Activated CD4-positive, alpha-beta T cell treated with anti-CD3 and anti-CD28 coated beads, Interleukin-2, amount 10 ng/mL, durations not matched to agents 24 days and 14 days (primary cell): ENCODE data around the gene MON1A. TPM values are rescaled to one million over a fixed set of nuclear protein-coding genes. Genes with fewer than 3 reads are reported as not detected.

ENCODE experiments used
- DNase-seq: peaks from one replicate; pipeline ENCODE4 v3.0.0; 2022
- H3K27ac Mint-ChIP-seq: one replicate; pipeline ENCODE4 v1.8.0; 2022; ENCODE audit warnings: mild to moderate bottlenecking, mixed read lengths
- H3K27me3 Mint-ChIP-seq: one replicate; pipeline ENCODE4 v1.8.0; 2022; ENCODE audit warnings: mixed read lengths
- H3K36me3 Mint-ChIP-seq: one replicate; pipeline ENCODE4 v1.8.0; 2022; ENCODE audit warnings: low read depth, mild to moderate bottlenecking, mixed read lengths
- H3K4me1 Mint-ChIP-seq: one replicate; pipeline ENCODE4 v1.8.0; 2021; ENCODE audit warnings: mixed read lengths
- H3K4me3 Mint-ChIP-seq: one replicate; pipeline ENCODE4 v1.8.0; 2022; ENCODE audit warnings: mild to moderate bottlenecking, moderate library complexity, mixed read lengths
- H3K9me3 Mint-ChIP-seq: one replicate; pipeline ENCODE4 v1.8.0; 2021; ENCODE audit warnings: mixed read lengths
- intact Hi-C: fragments of 100-400 bp; cut with micrococcal nuclease; formaldehyde crosslinking; loops from one replicate; pipeline ENCODE4 v1.15.1; 2023
- total RNA-seq: library from RNA; stranded (reverse); gene quantifications from 2 replicates; pipeline ENCODE4 v1.2.3, GENCODE V29; 2022

Gene MON1A
- total RNA-seq, 1 donor from 2014 or later = 15.1 TPM

- Mint-ChIP-seq H3K4me1 (no peaks in the 10 kb centered on the region), H3K36me3 (no peaks in the 10 kb centered on the region), H3K9me3 (no peaks in the 10 kb centered on the region), H3K27me3 (peaks cover 49% of the 10 kb centered on the region), H3K4me3 (peak overlapping the region; percentile 49), H3K27ac (no peak overlapping the region)
- intact Hi-C loops = loop anchor here (1.0 kb wide), 1 partner anchor 13 kb away; the partner anchor contains the start of gene TRAIP
- DNase-seq = no peak
Measured at GRCh38 chr3:49868862-49869466, 60.6 kb downstream of the MON1A start.

- intact Hi-C loops = loop anchor here (2.0 kb wide), 1 partner anchor 39 kb away; no protein-coding TSS in a partner anchor
- Mint-ChIP-seq H3K36me3 (no peaks in the 10 kb centered on the region), H3K4me3 (peak overlapping the region; percentile 17), H3K9me3 (no peaks in the 10 kb centered on the region), H3K27ac (no peak overlapping the region), H3K27me3 (peaks cover 53% of the 10 kb centered on the region), H3K4me1 (no peaks in the 10 kb centered on the region)
- DNase-seq = peak; percentile 76
Measured at GRCh38 chr3:49867871-49868321, 61.7 kb downstream of the MON1A start.

- H3K9me3 Mint-ChIP-seq = no peaks in the 10 kb centered on the region
- peaks cover 53% of the 10 kb centered on the region for H3K27me3 Mint-ChIP-seq
- no peak overlapping the region for H3K27ac Mint-ChIP-seq
- DNase-seq = no peak
- no peaks in the 10 kb centered on the region for H3K4me1 Mint-ChIP-seq
- H3K4me3 Mint-ChIP-seq = no peak overlapping the region
- H3K36me3 Mint-ChIP-seq = no peaks in the 10 kb centered on the region
- intact Hi-C loops = loop anchor here (2.0 kb wide), 1 partner anchor 39 kb away; no protein-coding TSS in a partner anchor
Measured at GRCh38 chr3:49867400-49867799, 62.2 kb downstream of the MON1A start.

GRCh38 chr3:49865198-49865784 is 64.3 kb downstream of the MON1A start:
- DNase-seq = no peak
- no peak overlapping the region for H3K27ac Mint-ChIP-seq
- no peaks in the 10 kb centered on the region for H3K4me1 Mint-ChIP-seq
- H3K9me3 Mint-ChIP-seq = no peaks in the 10 kb centered on the region
- intact Hi-C loops = no loop called here
- no peak overlapping the region for H3K4me3 Mint-ChIP-seq
- H3K36me3 Mint-ChIP-seq = no peaks in the 10 kb centered on the region
- H3K27me3 Mint-ChIP-seq = peaks cover 34% of the 10 kb centered on the region

GRCh38 chr3:49864505-49864904 is 65.1 kb downstream of the MON1A start:
- intact Hi-C loops = no loop called here

GRCh38 chr3:49859576-49860305 is 69.9 kb downstream of the MON1A start:
- peaks cover 6% of the 10 kb centered on the region for H3K27me3 Mint-ChIP-seq
- H3K4me3 Mint-ChIP-seq = no peak overlapping the region
- H3K4me1 Mint-ChIP-seq = peaks cover 13% of the 10 kb centered on the region
- H3K9me3 Mint-ChIP-seq = no peaks in the 10 kb centered on the region
- H3K27ac Mint-ChIP-seq = no peak overlapping the region
- intact Hi-C loops = loop anchor here (5.0 kb wide), 1 partner anchor 57 kb away; the partner anchor contains the start of gene INKA1
- no peaks in the 10 kb centered on the region for H3K36me3 Mint-ChIP-seq
- DNase-seq = no peak

More at GRCh38 chr3:49864505-49864904, 65.1 kb downstream of the MON1A start:
- Mint-ChIP-seq H3K27me3 (peaks cover 31% of the 10 kb centered on the region), H3K27ac (no peak overlapping the region), H3K36me3 (no peaks in the 10 kb centered on the region), H3K4me1 (no peaks in the 10 kb centered on the region), H3K4me3 (no peak overlapping the region), H3K9me3 (no peaks in the 10 kb centered on the region)
- no peak for DNase-seq

Other genes with a start within 250 kb of the MON1A start
- 7.5 and 7.6 TPM in 2 replicates for gene MST1, start 240.3 kb downstream of the MON1A start, total RNA-seq
- 42.0 and 45.6 TPM in 2 replicates for gene RNF123, start 240.3 kb downstream of the MON1A start, total RNA-seq
- 0.21 TPM in 1 of 2 replicates, not detected in the other for gene AMIGO3, start 210.1 kb downstream of the MON1A start, total RNA-seq
- 43.5 and 45.8 TPM in 2 replicates for gene GMPPB, start 205.9 kb downstream of the MON1A start, total RNA-seq
- gene IP6K1, start 143.3 kb downstream of the MON1A start, total RNA-seq = 39.6 and 42.2 TPM in 2 replicates
- gene CDHR4, start 129.9 kb downstream of the MON1A start, total RNA-seq = not detected in 2 replicates
- 1.1 and 1.4 TPM in 2 replicates for gene INKA1, start 126.5 kb downstream of the MON1A start, total RNA-seq
- 91.7 and 93.6 TPM in 2 replicates for gene UBA7, start 115.9 kb downstream of the MON1A start, total RNA-seq
- 27.1 and 30.4 TPM in 2 replicates for gene TRAIP, start 73.2 kb downstream of the MON1A start, total RNA-seq
- gene CAMKV, start 59.9 kb downstream of the MON1A start, total RNA-seq = 1.2 and 1.6 TPM in 2 replicates
- gene MST1R, start 25.9 kb downstream of the MON1A start, total RNA-seq = 1.0 and 1.5 TPM in 2 replicates
- 95.3 and 100 TPM in 2 replicates for gene RBM6, start 10.3 kb upstream of the MON1A start, total RNA-seq
- gene RBM5, start 159.1 kb upstream of the MON1A start, total RNA-seq = 154 and 161 TPM in 2 replicates
- gene SEMA3F, start 225.5 kb upstream of the MON1A start, total RNA-seq = 0.14 and 0.31 TPM in 2 replicates